Erythroblast (primary cell): Measurements from ENCODE around the gene ITLN1.

Experiments used
- GATA1 ChIP-seq: IDR thresholded peaks from 2 replicates; pipeline ENCODE4 v1.6.1; 2011; ENCODE audit warnings: low read depth, mild to moderate bottlenecking, control low read depth, low read length, moderate library complexity
- POLR2A ChIP-seq: IDR thresholded peaks from 2 replicates; pipeline ENCODE4 v1.6.1; 2011; ENCODE audit warnings: mild to moderate bottlenecking, low read length

GRCh38 chr1:160829766-160830165 lies 55.2 kb downstream of the ITLN1 start:
- TF ChIP-seq POLR2A (no peak), GATA1 (no peak)
